HG02642 (cell line): Measurements from ENCODE around the gene BCO1.

Experiments
- ATAC-seq: cut with Tn5 transposase; IDR thresholded peaks from one replicate; pipeline ENCODE4 v1.9.1; 2021; ENCODE audit warnings: mild to moderate bottlenecking; ENCODE audit not compliant: unreplicated experiment, poor library complexity

The BCO1 gene

DNA sequence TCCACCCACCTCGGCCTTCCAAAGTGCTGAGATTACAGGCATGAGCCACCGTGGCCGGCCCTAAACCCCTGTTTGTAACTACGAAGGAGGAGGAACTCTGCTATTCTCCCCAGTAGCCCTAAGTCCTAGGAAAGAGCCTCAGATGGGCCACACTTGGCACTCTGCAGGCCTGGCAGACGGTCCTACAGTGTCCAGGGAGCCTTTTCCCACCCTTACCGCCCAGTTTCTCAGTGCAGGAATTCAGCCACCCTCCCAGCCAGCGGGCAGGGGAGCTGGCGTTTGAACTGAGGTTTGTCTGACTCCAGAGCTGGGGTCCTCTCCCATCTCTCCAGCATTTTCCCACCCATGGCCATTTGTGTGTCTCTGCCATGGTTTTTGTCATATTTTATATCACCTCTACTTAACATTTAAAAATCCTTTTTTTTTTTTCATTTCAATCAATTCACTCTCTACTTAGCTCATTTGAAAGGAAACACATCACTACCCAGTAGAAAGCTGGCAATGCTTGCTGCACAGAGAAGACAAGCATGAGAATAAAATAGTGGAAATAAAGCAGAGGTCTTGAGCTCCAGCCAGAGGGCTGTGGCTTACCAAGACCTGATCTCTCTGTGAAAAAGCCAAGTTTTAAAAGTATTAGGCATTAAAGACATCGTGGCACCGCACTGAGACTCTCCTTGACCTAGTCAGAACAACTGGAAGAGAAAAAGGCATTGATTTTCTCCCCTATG is 34.9 kb downstream of the BCO1 start:
- ATAC-seq = no peak

DNA sequence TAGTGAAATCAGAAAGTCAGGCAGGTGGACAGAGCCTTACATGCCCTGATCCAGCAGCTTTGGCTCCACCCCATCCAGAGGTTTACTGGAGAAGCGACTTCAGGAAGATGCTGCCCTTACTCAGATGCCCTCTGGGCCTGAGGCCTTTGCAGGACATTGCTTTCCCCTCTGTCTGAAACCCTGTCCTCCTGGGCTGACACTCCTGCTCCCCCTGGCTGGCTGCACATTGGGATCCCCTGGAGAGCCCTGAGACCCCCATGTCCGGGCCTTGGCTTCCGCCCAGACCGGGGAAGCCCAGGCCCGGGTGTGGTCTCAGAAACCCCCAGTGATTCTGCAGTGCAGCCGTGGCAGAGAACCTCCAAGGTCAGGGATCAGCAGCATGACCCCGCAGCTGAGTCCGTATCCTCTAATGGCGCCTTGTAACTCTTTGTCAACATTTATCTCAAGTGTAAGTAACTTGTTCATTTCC is 36.6 kb downstream of the BCO1 start:
- no peak for ATAC-seq

DNA sequence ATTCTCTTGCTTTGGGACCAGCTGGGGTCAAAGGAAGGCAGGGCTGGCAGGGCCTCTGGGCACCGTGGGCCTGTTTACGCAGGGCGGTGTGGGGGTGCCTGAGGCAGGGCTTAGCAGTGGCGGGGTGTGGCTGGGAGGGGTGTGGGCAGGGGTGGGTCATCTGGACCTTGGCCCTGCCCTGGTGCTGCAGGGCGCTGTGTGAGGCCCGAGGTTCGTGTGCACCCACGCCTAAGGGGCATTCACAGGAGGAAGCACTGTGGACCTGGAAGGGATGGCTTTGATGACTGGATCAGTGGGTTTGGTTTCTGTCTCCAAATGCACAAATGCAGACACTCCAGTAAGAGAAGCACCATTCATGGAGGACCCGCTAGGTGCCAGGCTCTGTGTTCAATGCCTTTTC is 37.3 kb downstream of the BCO1 start:
- ATAC-seq = no peak

DNA sequence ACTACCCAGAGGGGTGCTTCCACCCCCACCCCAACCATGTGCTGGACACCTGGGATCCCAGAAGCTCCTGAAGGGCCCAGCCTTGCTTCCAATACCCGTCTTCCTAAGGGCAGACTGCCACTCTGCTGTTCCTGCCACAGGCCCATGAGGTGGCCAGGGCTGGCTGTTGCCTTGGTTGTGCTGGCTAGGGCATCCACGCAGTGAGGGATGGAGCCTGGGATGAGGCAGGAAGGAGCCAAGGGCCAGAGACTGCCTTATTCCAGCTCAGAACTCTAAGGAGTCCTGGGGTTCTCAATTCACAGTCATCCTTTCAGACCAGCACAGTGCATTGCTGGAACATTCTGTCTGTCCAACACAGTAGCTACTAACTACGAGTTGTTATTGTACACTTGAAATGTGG is 37.8 kb downstream of the BCO1 start:
- ATAC-seq = no peak

DNA sequence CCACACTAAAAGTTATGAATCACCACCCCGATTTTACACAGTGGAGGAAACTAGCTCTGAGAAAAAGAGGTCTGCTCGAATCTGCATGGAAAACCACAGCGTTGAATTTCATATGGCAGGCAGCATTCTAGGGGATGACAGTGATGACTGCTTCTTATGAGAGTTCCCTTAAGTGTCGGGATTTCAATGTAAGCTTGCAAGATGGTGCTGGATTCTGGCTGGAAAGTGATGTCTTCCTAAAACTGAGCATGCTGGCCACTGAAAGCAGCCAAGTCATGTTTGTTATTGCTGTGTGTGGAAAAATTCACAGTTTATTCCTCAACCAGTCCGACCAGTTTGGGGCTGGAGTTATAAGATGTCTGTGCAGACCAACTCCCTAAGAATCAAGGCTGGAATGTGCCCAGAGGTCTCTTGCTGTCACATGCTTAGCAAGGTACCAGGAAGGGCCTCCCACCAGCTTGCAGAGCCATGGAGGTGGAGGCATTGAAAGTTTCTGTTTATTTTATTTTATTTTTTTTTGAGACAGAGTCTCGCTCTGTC is 39.1 kb downstream of the BCO1 start:
- ATAC-seq = no peak

DNA sequence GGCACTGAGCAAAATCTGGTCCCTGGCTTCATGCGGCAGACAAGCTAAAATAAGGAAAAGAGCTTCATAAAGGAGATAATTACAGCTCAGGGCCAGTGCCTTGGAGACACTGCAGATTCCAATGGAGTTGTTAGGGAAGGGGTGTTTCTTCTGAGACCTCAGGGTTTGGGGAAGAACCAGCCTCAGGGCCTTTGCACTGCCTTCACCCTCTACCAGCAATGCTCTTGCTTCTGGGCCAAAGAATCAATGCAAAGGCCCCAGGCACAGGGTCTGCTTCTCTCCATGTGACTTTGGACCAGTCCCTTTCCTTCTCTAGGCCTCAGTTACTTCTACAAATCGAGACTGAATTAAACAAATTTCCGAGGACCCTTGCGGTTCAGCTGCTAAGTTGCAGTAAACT is 40.0 kb downstream of the BCO1 start:
- no peak for ATAC-seq

DNA sequence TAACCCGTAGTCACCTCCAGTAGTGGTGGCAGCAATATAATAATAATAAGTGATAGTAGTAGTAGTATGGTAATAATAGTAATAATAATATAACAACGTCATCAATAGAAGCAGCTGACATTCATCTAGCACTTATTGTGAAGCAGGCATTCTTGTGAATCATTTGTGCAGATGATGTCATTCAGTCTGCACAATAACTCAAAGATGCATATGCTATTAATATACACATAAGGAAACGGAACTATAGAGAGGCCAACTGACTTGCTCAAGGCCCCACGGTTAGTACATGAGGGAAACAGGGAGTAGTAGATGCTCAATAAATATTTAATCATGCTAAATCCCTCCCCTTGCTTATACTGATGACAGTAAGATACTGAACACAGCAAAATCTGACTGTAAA is 40.9 kb downstream of the BCO1 start:
- no peak for ATAC-seq

DNA sequence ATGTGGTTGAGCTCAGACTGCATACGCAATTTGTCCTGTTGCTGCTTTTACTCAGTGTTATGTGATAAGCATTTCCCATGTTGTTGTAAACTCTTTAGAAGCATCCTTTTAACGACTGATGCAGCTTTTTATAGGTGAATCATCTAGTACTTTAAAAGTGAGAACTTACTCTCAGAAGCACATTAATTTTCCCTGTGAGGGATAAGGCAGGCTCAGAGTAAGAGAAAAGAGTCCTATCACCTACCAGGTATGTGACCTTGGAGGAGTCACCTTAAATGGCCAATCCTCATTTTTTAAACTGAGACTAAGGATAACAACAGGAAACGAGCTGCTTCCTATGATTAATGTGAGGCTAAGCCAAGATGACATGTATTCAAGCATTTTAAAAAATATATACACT is 41.9 kb downstream of the BCO1 start:
- no peak for ATAC-seq

DNA sequence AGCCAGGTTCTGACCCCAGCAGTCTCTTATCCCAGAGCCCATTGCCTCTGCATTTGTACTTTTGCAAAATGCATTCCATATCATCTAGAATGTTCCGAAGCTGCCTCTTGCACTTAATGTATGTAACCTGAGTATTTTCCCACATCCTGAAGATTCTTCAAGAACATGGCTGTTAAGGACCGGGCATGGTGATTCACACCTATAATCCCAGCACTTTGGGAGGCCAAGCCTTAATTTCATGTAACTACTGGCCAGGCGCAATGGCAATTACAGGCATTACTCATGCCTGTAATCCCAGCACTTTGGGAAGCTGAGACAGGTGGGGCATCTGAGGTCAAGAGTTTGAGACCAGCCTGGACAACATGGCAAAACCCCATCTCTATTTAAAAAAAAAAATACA is 44.6 kb downstream of the BCO1 start:
- no peak for ATAC-seq

DNA sequence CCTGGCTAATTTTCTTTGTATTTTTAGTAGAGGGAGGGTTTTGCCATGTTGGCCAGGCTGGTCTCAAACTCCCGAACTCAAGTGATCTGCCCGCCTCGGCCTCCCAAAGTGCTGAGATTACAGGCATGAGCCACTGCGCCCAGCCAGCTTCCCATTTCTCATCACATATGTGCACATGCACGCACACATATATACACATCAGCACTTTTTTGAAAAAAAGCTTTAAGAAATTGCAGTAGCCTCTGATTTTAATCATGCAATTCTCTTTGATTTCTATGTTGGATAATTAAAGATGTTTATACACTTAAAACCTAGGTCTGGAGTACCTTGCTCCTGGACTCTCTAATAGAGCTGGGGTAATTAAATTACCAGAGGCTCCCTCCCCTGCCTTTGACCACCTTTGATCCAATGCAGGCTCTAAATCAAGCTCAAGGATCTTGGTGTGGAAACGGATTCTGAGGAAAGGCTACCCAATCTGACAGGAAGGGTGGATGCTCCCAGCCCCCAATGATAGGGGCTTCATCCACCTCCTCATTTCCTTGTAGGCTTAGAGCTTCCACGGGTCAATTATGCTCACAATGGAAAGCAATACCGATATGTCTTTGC is 46.6 kb downstream of the BCO1 start:
- ATAC-seq = no peak

DNA sequence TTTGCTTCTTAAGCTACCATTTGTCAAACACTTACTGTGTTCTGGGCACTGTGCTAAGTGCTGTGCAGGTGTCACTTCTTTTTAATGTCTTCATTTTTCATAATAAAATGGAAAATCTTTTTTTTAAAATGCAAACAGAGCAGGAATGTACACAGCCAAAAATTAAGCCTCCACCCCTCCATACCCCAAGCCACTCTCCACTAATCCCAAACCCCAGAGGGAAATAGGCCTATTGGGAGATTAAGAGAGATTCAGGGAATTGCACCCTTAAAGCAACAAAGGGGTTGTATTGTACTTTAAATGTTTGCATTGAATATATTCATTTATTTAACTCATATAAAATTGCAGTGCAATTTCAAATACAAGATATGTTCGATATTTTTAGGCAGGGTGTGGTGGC is 47.7 kb downstream of the BCO1 start:
- no peak for ATAC-seq

DNA sequence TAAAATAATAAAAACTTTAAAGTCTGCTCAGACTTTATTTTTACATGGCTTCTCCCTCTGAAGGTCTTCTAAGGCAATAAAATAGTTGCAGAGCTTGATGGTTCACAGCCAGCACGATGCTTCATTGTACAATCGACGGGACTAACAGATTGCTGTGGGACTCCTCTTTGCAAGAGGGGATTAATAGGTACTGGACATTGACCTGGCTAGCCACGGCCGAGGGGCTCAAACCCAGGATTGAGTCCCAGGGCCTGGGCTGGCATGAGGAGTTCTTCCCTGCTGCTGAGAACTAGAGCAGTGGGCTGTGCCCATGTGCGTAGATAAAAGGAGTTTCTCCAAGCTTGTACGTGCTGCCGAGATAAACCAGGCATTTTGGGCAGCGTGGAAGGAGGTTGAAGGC is 52.6 kb downstream of the BCO1 start:
- ATAC-seq = no peak

DNA sequence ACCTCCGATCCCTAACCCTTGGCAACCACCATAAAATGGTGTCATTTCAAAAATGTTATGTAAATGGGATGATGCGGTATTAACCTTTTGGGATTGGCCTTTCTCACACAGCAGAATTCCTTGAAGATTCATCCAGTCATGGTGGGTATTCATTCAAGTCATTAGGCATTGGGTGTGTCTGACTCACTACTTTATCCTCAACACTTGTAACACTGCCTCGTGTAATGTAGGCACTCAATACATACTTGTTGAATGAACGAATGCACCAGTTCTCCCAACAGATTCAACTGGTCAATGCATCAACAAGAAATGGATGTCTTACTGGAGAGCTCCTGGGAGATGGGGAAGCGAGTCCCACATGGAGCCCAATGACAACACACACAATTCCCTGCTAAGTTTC is 54.4 kb downstream of the BCO1 start:
- no peak for ATAC-seq

DNA sequence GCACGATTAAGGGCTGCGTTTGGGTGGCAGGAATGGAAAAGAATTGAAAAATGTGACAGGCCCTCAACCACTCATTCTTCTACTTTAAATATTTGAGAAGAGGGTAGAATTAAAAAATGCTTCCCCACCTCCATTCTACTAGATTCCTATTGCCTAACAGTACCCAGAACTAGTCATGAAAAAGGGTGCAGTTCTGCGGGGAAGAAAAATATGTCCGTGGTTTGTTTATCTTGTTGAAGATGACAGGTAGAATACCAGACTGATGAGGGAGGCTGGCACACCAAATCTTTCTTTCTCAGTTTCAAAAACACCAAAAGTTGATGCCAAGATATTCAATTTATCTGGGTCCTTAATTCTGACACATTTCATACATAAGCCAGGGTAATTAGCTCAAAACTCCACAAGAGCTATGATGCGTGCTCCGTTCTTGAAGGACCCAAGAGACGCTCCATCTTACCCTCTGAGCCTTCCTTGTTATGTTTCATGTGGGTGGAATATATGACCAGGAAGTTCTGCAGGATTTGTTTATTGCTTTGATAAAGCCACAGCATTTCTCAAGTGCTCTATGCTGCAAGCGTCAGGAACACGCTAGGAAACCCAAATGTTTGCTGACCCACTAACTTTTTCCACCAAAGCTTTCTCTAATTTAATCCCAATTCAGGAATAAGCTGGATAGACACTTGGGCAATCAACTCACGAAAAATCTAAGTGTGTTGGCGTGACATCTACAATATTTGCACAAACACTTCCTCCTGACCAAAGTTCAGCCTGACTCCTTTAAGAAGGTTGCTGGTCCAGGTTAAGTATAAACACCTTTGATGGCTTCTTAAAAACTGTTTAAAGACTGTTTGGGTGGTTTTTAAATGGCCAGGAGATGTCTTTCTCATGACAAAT is 55.7 kb downstream of the BCO1 start:
- no peak for ATAC-seq

DNA sequence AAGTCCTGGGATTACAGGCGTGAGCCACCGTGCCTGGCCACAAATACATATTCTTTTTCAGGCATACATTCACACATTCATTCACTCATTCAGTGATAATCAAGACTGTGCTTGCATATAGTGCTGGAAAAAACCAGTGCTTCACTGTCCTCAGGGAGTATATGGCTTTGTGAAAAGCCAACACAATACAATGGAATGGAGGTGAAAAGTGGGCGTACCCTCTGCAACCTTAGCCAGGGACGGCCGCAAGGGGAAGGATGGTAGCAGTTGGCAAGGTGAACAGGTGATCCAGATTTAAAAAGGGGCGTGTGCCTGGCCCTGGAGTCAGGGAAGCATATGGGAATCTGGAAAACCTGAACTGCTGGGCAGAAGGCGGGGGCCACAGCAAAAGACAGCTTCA is 58.1 kb downstream of the BCO1 start:
- ATAC-seq = no peak

DNA sequence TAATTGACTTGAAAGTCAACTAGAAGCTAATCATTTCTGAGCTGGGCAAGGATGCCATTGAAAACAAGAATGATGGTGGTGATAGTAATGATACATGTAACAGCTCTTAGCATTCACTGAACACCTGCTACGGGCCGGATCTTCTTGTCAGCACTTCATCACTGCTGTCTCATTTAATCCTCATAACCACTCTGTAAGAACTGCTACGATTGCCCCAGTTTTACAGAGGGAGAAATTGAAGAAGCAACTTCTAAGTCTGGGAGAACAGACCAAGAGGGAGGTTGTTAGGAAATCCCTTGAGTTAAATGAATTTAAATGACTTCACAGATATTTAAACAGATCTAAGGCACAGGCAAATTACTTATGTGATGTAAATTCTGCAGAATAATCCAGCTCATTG is 69.3 kb downstream of the BCO1 start:
- no peak for ATAC-seq

DNA sequence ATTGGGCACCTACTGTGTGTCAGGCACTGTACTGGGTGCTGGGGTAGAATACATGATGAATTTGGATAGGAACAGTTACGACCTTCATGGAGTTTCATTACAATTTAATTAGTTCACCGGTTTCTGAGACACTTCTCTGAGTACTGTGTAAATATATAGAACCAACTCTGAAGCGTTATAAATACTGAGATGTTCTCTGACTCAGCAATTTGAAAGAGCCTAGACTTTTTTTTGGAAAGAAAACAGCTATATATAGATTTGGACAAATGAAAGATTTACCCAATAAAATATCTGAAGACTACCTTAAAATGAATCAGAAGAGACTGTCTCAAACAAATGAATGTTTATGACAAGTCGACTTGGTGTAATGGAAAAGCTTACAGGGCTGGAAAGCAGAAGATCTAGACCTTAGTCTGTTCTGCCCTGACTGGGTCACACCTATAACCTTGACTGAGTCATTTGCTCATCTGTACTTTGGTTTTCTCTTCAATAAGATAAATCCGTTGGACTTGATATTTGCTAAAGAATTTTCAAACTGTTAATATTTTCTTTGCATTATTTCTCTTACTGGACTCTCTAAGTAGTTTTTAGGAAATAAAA is 71.7 kb downstream of the BCO1 start:
- ATAC-seq = no peak

DNA sequence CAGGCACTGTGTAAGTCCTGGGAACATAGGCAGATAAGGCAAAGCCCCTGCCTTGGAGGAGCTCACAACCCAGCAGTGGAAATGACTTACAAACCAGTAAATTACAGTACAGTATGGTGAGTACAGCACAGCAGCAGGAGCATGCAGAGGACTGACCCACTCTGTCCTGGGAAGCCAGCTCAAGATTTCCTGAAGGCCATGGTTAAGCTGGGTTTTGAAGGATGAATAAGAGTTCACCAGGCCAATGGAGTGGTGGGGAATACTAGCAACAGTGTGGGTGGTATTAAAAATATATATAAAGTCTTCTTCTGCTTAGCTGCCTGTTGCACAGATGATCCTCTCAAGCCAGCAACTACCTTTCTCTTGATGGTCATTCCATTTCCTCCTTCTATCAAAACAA is 73.3 kb downstream of the BCO1 start:
- no peak for ATAC-seq

DNA sequence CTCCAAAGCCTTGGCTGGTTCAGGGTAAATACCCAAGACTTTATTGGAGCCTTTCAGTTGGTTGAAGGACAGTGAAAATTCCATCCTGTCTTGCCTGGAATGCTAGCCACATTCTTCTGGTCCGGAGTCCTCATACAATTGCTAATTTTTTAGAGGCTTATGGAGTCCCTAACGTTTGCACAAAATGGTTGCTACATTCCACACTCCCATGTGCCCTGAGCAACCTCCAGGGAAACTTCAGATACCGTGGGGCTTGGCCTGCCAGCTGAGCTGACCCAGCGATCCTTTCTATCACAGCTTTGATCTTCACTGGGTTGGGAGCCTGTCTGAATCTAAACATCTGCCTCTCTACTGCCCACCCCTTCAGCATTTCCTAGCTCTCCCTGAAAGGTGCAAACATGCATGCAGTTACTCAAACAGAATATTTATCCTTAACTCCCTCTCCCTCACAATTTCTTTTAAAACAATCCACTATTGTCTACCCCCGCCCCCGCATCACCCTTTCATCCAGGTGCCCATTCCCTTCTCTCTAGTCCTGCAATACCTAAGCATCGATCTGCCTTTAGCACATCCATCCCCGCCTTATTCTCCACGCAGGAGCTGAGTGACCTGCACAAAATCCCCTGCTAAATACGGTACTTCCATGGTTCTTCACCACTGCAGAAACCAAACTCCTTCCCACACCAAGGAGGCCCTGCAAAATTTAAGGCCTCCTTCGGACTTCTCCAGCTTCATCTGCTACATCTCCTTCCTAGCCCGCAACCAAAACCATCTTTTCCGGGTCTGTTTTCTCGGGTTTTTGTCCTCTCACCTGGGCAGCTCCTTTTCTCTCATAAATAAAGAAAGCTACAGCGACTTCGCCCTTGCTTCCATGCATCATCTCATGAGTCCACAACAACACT is 75.5 kb downstream of the BCO1 start:
- ATAC-seq = no peak
